Keratinocyte (primary cell): ENCODE measurements around the gene PEMT. TPM values are rescaled to one million over a fixed set of nuclear protein-coding genes. Genes with fewer than 3 reads are reported as not detected.

Experiments used
- DNase-seq: peaks from one replicate; pipeline ENCODE4 v3.0.0-alpha.2; 2011; ENCODE audit warnings: low read depth, missing footprints, low spot score
- FAIRE-seq: peaks from 2 replicates; lab custom pipeline; 2011; peaks lifted over from hg19 to GRCh38; lab: Jason Lieb, UNC
- H2AFZ ChIP-seq: 2 replicates; pipeline ENCODE4 v1.6.0; 2012; ENCODE audit warnings: low read length, control low read depth, inconsistent platforms; ENCODE audit not compliant: control insufficient read depth
- H3K27ac ChIP-seq: 2 replicates; pipeline ENCODE4 v1.5.1; 2011; ENCODE audit warnings: low read length; ENCODE audit not compliant: control insufficient read depth, insufficient read depth
- H3K27me3 ChIP-seq: 3 replicates; pipeline ENCODE4 v1.6.0; 2011; ENCODE audit warnings: low read length; ENCODE audit not compliant: control insufficient read depth, insufficient read depth; ENCODE audit errors: extremely low read depth
- H3K36me3 ChIP-seq, 2 experiments: 2 replicates in 1 of 2; 3 replicates in 1 of 2; pipeline ENCODE4 v1.5.1; 2011; ENCODE audit warnings: low read length in 2 of 2, mild to moderate bottlenecking in 1 of 2; ENCODE audit not compliant: control insufficient read depth in 2 of 2, insufficient read depth in 2 of 2; ENCODE audit errors: extremely low read depth in 1 of 2
- H3K4me1 ChIP-seq: 3 replicates; pipeline ENCODE4 v1.5.1; 2011; ENCODE audit warnings: low read length; ENCODE audit not compliant: control insufficient read depth, insufficient read depth; ENCODE audit errors: extremely low read depth
- H3K4me2 ChIP-seq: 3 replicates; pipeline ENCODE4 v1.6.0; 2011; ENCODE audit warnings: low read depth, low read length; ENCODE audit not compliant: control insufficient read depth, insufficient read depth; ENCODE audit errors: extremely low read depth
- H3K4me3 ChIP-seq, 3 experiments: fragments of 200-600 bp in 1 of 3; sonication (generic) in 1 of 3; 2 replicates in 2 of 3; 3 replicates in 1 of 3; pipeline ENCODE4 v1.5.1; 2011 to 2016; ENCODE audit warnings: low read length in 3 of 3, mild to moderate bottlenecking in 3 of 3, control low read depth in 2 of 3, inconsistent platforms in 1 of 3, low read depth in 1 of 3, mixed read lengths in 1 of 3, mixed run types in 1 of 3, moderate library complexity in 1 of 3; ENCODE audit not compliant: control insufficient read depth in 2 of 3, insufficient read depth in 2 of 3; ENCODE audit errors: extremely low read depth in 1 of 3
- H3K79me2 ChIP-seq: 2 replicates; pipeline ENCODE4 v1.6.0; 2012; ENCODE audit warnings: low read length; ENCODE audit not compliant: control insufficient read depth, insufficient read depth
- H3K9ac ChIP-seq: 3 replicates; pipeline ENCODE4 v1.6.0; 2011; ENCODE audit warnings: low read length; ENCODE audit not compliant: control insufficient read depth, insufficient read depth; ENCODE audit errors: extremely low read depth
- H3K9me1 ChIP-seq: 3 replicates; pipeline ENCODE4 v1.6.0; 2011; ENCODE audit warnings: low read length; ENCODE audit not compliant: control insufficient read depth, insufficient read depth; ENCODE audit errors: extremely low read depth
- H3K9me3 ChIP-seq: 2 replicates; pipeline ENCODE4 v1.5.1; 2012; ENCODE audit warnings: low read depth, low read length; ENCODE audit not compliant: control insufficient read depth
- H4K20me1 ChIP-seq: 3 replicates; pipeline ENCODE4 v1.6.0; 2011; ENCODE audit warnings: low read length; ENCODE audit not compliant: control insufficient read depth, insufficient read depth; ENCODE audit errors: extremely low read depth
- EZH2 ChIP-seq: IDR thresholded peaks from one replicate; pipeline ENCODE4 v1.6.1; 2012; ENCODE audit warnings: inconsistent platforms, mild to moderate bottlenecking, low read length, moderate library complexity
- dilution Hi-C: fragments of 300-500 bp; cut with MboI; formaldehyde crosslinking; loops from one replicate; pipeline ENCODE4 v1.7.0; 2020; ENCODE audit warnings: low sequenced_read_pairs; ENCODE audit not compliant: extremely low pct_ligation_motif_present
- polyA plus RNA-seq, 5 experiments: library from polyadenylated mRNA; depleted of rRNA in 3 of 5; stranded (reverse) in 3 of 5; stranded (forward) in 1 of 5; unstranded in 1 of 5; fragments of >200 nt; gene quantifications; 1 replicate in 1 of 5; 2 replicates in 3 of 5; 3 replicates in 1 of 5; pipeline versions ENCODE4 v1.2.1 to v1.2.3, GENCODE V29; 2011 to 2012; ENCODE audit warnings: missing spikeins in 2 of 5, low read depth in 1 of 5, low replicate concordance in 1 of 5
- TF ChIP-seq, protein P1 (sequence below), 3 experiments: IDR thresholded peaks in 1 of 3; conservative IDR thresholded peaks in 1 of 3; optimal IDR thresholded peaks in 1 of 3; 2 replicates in 2 of 3; 3 replicates in 1 of 3; pipeline versions ENCODE3 to v1.5.1; 2011; ENCODE audit warnings: low read length in 3 of 3, mild to moderate bottlenecking in 3 of 3, moderate library complexity in 2 of 3, control low read depth in 1 of 3, inconsistent platforms in 1 of 3; ENCODE audit not compliant: insufficient read depth in 2 of 3; ENCODE audit errors: extremely low read depth in 1 of 3

Gene PEMT
- polyA plus RNA-seq, 1 donor (not counting 4 experiments of a cell fraction or from before 2014, with no cell fraction given), result 17.7 TPM

DNA sequence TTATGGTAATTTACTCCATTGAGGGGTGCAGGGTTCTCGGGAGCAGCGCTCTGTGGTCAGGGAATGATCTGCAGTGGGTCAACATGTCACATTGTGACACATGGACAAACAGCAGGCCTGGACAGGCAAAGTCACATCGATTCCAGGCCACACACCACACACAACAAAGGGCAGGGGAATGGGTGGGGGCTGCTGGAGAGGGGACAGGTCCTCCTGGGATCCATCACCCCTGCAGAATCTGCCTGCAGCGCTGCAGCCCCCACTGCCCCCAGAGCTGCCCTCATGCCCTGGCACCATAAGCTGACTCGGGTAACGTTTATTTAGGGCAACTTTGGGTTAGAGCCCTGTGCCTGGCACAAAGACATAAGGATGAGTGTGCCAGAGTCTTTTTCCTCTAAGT, 9.1 kb downstream of the PEMT start:
- TF ChIP-seq EZH2, result no peak
- TF ChIP-seq, protein P1, sequence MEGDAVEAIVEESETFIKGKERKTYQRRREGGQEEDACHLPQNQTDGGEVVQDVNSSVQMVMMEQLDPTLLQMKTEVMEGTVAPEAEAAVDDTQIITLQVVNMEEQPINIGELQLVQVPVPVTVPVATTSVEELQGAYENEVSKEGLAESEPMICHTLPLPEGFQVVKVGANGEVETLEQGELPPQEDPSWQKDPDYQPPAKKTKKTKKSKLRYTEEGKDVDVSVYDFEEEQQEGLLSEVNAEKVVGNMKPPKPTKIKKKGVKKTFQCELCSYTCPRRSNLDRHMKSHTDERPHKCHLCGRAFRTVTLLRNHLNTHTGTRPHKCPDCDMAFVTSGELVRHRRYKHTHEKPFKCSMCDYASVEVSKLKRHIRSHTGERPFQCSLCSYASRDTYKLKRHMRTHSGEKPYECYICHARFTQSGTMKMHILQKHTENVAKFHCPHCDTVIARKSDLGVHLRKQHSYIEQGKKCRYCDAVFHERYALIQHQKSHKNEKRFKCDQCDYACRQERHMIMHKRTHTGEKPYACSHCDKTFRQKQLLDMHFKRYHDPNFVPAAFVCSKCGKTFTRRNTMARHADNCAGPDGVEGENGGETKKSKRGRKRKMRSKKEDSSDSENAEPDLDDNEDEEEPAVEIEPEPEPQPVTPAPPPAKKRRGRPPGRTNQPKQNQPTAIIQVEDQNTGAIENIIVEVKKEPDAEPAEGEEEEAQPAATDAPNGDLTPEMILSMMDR (optimal IDR thresholded peaks at IDR 0.05 in 1 of 3, IDR thresholded peaks at IDR 0.05 in 1 of 3, conservative IDR thresholded peaks at IDR 0.05 in 1 of 3; ENCODE audit: extremely low read depth in 1 of 3, insufficient read depth in 2 of 3, low read length in 3 of 3), result no peak
- Histone ChIP-seq H3K9ac (no peak overlapping the region), H2AFZ (no peak overlapping the region), H3K36me3 (no peaks in the 10 kb centered on the region), H3K4me2 (no peak overlapping the region), H3K27me3 (no peaks in the 10 kb centered on the region), H4K20me1 (no peaks in the 10 kb centered on the region), H3K9me3 (no peaks in the 10 kb centered on the region), H3K27ac (no peak overlapping the region), H3K79me2 (peaks cover 2% of the 10 kb centered on the region), H3K4me1 (no peaks in the 10 kb centered on the region), H3K9me1 (no peaks in the 10 kb centered on the region), H3K4me3 (no peak overlapping the region)
- FAIRE-seq, result no peak
- no peak for DNase-seq
- dilution Hi-C loops, result no loop called here

DNA sequence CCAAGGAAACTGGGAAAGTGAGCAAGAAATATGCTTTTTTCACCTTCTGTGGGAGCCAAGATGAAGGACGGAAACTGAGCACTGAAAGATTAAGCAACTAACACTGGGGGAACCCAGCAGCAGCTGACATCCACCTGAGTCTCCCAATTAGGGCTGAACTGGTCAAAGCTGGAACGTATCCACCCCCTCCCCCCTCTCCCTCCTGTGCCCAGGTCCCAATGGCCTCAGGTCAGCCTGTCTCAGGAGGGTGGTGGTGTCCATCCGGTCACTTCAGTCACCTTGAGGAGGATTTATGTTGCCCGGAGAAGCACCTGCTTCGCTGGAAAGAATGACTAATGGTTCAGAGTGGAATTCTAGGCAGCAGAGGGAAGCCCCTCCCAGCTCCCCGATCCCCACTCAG, 10.0 kb downstream of the PEMT start:
- DNase-seq (no peak), FAIRE-seq (no peak)
- Histone ChIP-seq H3K4me2 (no peak overlapping the region), H3K4me1 (no peaks in the 10 kb centered on the region), H3K79me2 (peaks cover 2% of the 10 kb centered on the region), H3K4me3 (no peak overlapping the region), H3K9ac (no peak overlapping the region), H3K27me3 (no peaks in the 10 kb centered on the region), H4K20me1 (no peaks in the 10 kb centered on the region), H3K27ac (no peak overlapping the region), H3K9me1 (no peaks in the 10 kb centered on the region), H3K9me3 (no peaks in the 10 kb centered on the region), H2AFZ (no peak overlapping the region), H3K36me3 (peaks cover 0 to 1% of the 10 kb centered on the region in 2 experiments)
- TF ChIP-seq, protein P1 (optimal IDR thresholded peaks at IDR 0.05 in 1 of 3, IDR thresholded peaks at IDR 0.05 in 1 of 3, conservative IDR thresholded peaks at IDR 0.05 in 1 of 3; ENCODE audit: extremely low read depth in 1 of 3, insufficient read depth in 2 of 3, low read length in 3 of 3), result no peak
- TF ChIP-seq EZH2, result no peak
- dilution Hi-C loops, result no loop called here
